ENCODE measurements around the gene CMTM1.

CMTM1 gene, protein sequence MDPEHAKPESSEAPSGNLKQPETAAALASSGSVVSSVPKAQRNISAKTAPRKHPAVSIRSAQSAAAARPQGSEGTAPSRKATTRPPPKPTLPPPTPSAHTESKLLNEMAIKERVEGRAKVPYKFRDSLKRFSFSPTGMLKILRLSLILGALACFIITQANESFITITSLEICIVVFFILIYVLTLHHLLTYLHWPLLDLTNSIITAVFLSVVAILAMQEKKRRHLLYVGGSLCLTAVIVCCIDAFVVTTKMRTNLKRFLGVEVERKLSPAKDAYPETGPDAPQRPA

DNA sequence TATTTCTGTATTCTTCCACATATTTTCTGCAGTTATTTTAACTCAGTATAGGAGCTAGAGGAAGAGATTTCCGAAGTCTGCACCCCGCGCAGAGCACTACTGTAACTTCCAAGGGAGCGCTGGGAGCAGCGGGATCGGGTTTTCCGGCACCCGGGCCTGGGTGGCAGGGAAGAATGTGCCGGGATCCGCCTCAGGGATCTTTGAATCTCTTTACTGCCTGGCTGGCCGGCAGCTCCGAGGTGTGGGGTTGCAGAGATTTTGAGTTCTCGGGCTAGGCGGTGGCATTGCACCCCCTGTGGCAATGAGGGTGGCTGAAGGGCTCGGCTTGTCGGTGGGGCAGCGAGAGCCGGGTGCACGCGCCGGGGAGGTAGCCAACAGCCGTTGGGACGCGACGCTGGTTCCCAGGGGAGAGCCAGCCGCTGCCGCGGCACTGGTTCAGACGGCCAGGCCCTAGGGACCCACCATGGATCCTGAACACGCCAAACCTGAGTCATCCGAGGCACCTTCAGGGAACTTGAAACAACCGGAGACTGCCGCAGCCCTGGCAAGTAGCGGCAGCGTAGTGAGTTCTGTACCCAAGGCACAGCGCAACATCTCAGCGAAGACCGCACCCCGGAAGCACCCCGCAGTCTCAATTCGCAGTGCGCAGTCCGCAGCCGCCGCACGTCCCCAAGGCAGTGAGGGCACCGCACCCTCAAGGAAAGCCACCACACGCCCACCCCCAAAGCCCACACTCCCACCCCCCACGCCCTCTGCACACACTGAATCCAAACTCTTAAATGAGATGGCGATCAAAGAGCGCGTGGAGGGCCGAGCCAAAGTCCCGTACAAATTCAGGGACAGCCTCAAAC is at the start of gene CMTM1:
CMTM1 (plus strand) TSS at position 389 of the 851 bp plus-strand sequence; CDS start at position 464, 75 bp downstream.
- no peak for DNase-seq

DNA sequence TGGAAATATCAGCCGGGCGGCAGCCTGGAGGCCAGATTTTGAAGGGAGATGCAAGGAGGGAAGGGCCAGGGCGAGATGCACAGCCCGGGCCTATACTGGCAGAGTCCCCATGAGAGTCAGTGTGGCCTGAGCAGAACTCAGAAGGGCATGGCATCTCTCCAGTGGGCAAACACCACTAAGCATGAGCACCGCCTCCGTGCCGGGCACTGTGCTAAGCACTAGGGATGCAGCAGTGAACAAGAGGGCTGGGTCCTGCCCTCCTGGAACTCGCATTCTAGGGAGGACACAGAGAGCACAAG is 49.8 kb upstream of the CMTM1 start:
- DNase-seq: no peak

DNA sequence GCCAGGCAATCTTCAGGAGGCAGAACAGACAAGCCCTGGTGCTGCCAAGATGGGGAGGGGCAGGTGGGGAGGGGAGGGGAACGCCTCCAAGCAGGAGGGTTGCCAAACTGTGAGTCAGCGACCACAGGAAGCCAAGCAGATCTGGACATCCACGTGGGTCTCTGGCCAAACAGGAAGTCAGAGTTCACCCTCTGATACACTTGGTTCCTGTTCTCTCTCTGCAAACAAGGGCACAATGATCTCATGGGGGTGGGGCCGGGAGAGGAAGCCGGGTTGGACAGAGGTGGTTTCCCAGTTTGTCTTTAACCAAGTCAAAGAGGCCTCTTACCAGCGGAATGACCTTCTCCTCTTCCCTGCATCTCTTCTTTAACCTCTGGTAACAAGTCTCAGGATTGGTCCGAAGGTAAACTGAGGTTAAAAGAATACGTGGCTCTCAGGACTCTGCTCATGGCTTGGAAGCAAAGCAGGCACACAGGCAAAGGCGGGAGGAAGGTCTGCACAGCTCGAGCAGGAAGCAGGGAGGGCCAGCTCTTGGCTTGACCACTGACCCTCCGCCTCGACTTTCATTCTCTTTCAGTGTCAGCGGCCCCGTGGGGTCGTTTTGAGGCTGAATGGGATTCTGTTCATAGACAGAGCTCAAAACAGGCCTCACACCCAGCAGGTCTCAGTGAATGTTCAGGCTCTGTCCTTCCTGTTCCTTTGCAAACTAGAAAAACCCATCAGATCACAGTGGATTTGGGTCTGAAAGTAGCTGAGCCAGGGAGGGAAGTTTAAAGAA is 49.2 kb upstream of the CMTM1 start:
- peak; percentile 71 for DNase-seq

DNA sequence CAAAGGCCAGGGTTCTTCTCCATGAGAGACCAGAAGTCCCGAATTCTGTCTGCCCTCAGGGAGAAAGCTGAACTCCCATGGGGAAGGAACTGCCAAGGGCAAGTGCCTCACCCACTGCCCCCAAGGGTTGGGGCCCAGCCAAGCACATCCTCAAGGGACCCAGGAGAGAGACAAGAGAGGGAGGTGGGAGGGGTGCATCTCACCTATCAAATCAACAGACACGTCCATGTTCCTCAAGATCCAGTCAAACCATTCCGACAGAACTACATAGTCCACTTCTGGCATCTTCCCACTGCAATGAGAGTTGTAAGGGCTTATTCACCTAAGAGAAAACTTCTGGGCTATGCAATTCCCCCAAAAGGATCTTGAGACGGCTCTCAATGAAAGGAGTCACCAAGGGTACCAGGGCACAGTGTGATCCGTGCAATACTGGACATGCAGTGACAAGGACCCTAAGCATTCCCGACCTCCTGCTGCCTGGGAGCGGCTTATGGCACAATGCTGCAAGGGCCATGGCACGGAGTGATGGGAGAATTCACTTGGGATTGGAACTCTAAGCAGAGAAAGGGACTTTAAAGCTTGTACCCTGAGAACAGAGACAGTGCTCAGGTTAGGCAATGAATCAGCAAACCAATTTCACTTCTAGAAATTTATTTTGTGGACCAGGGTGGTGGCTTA is 48.5 kb upstream of the CMTM1 start:
- DNase-seq: no peak

DNA sequence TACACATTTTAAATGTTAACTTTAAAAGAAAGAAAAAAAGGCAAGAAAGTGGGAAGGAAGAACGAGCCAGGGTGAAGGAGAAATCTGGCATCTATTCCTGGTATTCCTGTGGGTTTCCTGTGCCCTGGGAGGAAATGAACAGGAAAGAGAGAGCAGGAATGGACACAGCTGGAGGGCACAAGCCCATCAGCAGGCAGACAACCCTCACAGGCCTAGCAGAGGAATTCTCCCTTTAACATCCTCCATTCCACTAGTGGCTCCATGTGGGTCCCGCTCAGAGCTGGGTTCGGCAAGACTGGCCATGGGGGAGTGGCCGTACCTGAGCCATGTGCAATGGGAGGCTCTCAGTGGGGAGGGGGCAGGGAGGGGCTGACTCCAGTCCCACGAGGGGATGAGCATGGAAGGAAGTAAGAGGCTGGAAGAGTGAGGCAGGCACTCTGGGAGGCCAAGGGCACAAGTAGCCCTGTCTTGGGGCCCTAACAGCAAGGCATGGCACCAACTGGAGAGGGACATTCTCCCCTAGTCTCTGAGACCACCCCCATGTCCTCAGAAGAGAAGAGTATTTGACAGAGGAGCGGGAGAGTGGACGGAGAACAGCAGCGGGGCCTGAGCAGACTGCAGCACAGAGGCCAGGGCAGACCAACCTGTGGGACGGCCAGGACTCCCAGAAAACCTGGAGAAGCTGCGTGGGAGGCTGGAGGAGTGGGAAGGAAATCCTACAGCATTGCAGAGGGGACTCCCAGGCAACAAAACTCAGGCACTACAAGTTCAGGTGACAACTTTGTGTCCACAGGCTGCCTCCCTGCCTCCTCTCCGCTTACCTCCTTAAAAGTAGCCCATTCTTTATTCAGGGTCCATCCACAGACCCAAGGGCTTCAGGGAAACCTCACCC is 46.5 kb upstream of the CMTM1 start:
- DNase-seq: no peak

DNA sequence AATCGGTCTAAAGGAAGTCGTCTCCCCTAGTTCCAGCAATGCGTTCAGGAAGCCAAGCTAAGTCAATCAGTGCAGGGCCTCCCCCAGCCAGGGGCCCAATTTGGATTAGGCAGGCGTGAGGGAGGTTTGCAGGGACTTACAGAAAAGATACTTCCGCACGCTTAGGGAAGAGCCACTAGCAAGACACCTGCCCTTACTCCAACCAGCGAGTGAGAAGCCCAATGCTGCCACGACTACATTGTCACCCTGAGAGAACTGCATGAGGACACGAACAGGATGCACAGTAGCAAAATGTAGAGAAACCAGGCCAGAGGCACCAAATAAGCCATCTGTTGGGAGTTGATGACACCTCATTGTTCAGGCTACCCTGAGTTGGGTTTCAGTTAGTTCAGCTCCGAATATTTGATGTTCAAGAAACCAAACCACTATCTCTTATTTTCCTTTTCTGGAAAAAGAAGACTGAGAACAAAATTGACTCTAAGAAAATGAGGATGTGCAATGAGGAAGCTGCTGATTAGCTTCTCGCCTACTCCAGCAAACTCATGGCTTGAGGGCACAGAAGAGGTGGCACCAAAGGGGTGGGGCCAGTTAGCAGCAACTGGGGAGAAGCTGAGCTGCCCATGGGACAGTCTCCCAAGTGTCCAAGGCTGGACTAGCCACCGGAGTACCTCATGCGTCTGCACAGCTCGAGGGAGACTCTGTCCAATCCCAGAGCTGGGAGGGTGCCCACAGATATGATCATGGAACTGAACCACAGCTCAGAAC is 45.7 kb upstream of the CMTM1 start:
- no peak for DNase-seq

DNA sequence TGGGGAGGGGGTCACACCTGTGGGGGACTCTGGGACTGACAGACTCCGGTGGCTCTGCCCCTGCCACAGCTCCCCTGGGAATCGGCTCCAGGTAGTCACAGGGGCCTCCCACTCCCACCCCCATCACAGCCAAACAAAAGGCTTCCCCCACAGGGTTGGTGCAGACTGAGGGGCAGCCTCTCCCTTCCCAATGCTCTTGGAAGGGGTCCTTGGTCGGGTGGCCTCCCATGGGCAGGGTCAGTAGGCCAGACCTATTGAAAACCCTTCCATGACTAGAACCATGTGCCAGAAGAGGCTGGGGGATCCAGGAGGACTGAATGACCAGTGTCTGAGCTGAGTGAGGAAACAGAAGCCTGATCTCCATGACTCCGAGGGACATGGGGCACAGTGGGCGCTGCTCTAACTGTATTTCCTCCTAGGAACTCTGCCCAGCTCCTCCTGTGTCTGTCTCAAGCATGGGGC is 45.0 kb upstream of the CMTM1 start:
- DNase-seq: no peak

DNA sequence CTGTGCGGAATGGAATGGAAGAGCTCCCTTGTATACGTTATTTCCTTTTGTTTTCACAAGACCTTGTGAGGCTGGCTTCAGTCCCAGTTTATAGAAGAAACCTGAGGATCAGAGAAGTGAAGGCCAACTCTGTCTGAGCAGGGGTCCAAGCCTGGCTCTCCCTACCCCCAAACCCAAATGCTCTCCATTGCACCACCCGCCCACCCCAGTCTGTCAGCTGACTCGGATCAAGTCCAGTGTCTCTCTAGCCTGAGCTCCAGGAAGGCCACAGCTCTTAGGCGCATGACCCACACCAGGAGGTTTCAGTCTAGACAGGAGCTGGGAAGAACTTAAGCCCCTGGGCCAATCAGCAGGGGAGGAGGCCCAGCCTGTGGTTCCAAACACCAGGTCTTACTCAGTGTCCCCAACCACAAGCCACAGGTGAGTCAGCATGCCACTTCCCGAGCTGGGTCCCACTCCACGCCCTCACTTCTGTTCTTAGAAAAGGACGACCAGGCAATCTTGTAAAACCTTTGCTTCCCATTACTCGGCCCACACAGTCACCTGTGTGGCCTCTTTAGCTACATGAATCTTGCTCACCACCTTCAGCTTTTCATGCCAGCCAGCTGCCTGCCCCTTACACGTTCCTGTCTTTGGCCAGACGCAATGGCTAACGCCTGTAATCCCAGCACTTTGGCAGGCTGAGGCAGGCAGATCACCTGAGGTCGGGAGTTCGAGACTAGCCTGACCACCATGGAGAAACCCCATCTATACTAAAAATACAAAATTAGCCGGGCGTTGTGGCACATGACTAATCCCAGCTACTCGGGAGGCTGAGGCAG is 44.1 kb upstream of the CMTM1 start:
- no peak for DNase-seq

DNA sequence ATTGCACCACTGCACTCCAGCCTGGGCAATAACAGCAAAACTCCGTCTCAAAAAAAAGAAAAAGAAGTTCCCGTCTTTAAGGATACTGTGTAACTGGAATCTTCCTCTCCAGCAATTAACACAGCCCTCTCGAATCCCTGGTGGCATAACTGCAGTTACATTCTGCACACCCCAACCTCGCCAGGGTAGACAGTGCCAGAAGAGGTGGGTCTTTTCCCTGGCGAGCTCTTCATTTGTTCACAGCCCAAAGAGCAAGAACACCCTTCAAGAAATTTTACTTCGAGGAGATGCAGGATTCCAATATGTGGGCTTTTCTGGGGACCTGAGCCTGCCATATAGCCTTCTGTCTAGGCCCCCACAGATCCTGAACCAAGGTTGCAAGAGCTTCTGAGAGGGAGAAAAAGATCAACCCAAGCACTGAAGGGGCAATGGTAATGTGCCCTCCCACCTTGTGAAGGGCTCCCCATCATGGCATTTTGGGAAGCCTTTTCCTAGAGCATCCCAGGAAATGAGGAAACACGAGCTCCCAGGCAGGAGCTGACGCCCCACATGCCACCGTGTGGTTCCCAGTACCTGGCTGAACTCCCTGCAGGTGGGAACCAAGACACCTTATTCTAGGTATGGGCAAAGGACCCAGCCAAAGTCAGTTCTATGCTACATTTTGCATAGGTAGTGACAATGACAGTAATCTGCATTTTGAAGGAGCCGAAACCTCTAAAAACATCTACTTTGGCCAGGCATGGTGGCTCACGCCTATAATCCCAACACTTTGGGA is 43.2 kb upstream of the CMTM1 start:
- no peak for DNase-seq

DNA sequence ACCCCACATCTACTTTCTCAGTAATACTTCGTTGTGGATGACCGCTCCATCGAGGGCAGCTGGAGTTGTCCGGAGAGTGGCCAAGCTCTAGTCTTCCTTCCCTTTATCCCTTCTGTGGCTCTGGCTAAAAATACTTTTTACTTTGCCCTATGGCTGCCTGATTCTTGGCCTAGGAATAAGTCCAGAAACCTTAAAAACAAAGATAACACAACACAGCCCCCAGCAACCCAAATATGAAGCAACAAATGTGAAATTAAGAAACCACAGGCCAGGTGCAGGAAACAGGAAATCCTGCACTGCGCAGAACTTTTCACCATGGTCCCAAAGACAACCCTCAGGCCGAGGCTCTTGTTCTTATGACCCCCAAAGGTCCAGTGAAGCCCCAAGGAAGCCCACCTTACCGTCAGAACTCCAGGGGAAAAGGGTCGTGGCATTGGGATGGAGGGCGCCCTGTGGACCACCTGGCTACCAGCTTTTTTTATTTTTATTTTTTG is 42.3 kb upstream of the CMTM1 start:
- DNase-seq: no peak

DNA sequence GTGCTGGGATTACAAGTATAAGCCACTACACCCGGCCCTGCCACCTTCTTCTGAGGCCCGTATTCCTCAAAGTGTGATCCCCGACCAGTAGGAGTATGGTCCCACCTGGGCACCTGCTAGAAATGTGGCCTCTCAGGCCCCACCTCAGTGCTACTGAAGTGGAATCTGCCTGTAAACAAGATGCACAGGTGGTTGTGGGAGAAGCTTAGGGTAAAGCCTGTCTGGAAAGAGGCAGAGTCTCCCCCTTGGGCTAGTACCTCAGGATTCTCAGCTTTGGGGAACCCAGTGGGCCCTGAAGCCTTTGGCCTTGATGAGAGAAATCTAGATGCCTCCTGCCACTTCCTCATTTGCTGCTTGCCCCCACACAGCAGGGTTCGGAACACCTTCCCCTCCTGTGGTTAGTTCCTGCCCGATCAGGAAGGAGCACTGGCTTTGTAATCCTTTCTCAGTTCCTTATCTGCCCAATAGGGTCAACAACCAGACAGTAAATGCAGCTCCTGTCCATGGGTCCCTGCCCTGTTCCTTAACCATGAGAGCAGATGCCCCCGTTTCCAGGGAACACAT is 41.6 kb upstream of the CMTM1 start:
- DNase-seq: no peak

DNA sequence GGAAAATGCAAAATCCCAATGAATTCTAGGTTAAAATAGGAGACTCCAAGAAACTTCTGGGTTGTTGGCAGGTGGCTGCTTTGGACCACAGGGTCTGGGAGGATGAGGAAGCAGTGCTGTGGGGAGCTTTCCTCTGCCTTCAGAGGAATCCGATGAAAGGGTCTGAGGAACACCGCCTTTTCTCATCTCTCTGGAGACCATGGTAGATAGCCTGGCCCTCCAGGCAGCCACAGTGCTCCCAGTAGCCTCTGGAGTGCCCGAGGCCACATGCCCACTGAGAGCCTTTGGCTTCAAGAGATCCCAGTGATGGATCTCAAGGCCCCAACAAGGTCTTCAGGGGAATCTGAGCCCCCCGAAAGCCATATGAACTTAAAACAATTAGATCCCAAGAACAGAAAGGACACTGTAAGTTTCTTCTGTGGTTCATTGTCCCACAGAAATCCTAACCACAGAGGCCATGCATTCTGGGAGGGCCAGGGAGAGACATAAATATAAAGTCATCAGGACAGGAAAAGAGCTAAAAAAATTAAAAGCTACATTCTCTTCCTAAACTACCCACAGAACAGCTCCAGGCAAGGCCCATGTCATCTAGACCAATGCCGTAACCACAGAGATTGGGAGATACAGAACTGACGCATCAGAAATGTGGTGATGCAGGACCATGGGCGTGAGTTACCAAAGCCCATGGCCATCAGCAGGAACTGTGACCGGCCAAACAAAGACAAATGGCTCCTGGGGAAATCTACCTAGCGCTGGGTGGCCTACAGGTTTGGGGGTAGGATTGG is 40.7 kb upstream of the CMTM1 start:
- no peak for DNase-seq

DNA sequence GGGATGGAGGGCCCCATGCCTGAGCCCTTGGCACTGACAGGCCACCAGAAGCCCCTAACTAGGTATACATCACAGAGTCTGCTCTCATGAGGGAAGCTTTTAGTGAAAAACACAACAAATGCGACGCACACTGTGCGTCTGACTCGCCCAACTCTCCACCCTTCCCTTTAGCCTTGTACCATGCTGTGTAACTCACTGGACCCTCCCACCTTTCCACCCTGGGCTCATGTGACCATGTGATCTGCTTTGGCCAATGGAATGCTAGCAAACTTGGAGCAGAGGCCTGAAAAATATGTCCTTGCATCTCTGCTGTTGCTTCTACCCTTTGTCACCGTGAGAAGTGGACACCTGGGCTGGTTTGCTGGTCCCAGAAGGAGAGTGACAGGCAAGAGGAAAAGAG is 37.9 kb upstream of the CMTM1 start:
- DNase-seq: no peak

DNA sequence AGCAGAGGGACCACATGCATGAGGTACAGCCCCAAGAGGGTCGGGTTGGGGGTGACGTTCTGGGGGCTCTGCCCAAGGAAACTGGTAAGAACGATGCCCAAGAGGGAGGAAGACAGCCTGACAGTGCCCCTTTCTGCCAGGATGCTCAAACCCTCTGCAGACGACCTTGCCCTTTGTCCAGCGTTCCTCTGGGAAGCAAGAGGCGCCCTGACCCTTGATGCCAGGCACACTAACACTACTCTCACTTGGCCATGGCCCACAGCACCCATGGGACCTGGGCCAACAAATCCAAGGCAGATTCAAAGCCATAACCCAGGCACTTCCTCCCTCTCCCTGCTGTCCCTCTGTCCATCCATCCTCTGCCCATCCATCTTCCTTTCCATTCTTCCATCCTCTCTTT is 36.8 kb upstream of the CMTM1 start:
- DNase-seq: no peak

DNA sequence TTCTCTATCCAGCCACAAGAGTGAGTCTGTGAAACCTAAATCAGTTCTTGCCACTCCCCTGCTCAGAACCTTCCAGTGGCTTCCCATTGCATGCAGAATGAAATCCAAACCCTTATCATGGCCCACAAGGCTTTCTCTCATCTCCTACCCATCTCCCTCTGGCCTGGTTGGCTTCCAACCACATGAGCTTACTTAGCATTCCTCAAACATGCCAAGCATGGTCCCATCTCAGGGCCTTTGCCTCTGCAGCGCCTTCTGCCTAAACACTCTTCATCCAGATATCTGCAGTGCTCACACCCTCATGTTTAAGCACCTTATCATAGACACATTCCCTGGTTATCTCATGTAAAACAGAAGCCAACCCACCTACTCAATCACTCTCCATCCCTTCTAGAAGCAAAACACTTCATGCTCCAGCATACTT is 31.9 kb upstream of the CMTM1 start:
- no peak for DNase-seq

DNA sequence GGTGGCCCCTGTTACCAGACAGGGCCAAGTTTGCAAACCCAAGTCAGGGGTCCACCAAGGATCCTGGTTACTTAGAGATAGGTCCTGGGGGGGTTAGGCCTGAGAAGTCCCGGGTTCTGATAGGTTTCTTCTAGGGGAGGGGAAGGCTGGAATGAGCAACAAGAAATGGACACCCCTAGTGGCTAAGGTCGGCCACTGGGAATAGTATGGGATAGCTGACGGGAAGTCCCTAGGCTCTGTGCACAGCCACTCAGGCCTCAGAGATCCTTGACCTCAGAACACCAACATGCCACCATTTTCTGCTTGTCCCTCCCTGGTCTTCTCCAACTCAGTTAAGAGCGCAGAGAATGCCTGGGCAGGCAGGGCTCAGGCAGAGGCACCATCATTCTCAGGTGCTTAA is 29.7 kb upstream of the CMTM1 start:
- DNase-seq: no peak

DNA sequence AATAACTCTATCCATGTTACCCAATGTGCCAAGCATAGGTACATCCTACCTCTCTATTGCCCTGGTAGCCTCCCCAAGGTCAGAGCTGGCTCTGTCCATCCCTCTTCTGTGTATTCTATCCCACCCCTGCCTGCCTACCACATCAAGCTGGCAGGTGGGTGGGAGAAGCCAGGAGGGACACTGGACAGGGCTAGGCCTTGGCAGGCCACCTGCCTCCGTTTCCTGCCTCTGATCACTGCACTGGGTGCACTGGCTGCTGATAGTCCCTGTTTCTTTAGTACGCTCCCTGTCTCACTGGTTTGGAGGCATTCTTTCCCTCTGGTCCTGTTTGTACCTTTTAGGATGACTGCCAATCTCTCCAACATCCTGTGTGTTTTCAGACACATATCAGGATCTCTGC is 29.0 kb upstream of the CMTM1 start:
- no peak for DNase-seq

DNA sequence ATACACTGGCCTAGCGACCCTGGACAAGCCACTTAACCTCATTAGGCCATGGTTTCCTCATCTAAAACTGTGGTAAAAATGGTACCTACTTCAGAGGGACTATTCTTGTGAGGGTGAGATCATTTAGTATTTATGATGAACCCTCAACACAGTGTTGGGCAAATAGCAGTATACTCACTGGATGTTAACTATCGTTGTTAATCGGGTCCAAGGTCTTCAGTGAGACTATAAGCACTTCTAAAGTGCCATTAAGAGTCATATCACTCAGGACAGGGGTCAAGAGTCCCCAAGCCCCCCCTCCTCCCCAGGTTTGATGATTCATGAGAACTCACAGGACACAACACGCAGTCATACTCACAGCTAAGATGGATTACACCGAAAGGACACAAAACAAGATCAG is 27.3 kb upstream of the CMTM1 start:
- DNase-seq: no peak

Data from COR-L47 (cell line).